Activated CD4-positive, alpha-beta T cell treated with anti-CD3 and anti-CD28 coated beads, Interleukin-2, Interleukin-4, amounts not matched to agents 100 ng/mL and 50 ng/mL, durations not matched to agents 16 hours and 8 hours (primary cell): Measurements from ENCODE around the gene MMP17.
"Not testable (repeated sequence)": the region's sequence is repeated elsewhere in the genome, so short reads cannot be mapped to it uniquely, and the experiment has no call there.

Experiments
- DNase-seq: peaks from one replicate; pipeline ENCODE4 v3.0.0-alpha.2; 2020; ENCODE audit warnings: low spot score

Gene MMP17

DNA sequence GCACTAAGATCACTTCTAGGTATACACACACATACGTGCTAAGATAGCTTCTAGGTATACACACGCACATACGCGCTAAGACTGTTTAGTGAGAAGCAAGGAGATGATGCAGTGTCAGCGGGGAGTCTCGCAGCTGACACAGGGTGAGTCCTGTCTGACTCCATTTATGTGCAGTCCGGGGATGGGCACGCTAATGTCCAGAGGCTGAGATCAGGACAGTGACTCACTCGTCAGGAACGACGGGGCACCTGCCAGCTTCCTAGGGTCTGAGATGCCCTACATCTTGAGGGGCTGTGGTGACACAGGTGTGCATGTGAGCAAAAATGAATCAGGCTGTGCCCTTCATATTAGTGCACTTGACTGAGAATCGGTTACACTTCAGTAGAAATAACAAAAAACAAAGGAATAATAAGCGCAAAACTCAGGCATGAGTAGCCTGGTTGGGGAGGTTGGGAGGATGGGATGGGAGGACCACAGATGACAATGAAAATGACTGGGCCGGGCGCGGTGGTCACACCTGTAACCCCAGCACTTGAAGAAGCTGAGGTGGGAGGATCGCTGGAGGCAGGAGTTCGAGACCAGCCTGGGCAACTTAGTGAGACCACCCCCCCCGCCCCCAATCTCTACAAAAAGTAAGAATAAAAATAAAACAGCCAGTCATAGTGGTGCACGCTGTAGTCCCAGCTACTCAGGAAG is 37.1 kb downstream of the MMP17 start:
- DNase-seq = no peak

DNA sequence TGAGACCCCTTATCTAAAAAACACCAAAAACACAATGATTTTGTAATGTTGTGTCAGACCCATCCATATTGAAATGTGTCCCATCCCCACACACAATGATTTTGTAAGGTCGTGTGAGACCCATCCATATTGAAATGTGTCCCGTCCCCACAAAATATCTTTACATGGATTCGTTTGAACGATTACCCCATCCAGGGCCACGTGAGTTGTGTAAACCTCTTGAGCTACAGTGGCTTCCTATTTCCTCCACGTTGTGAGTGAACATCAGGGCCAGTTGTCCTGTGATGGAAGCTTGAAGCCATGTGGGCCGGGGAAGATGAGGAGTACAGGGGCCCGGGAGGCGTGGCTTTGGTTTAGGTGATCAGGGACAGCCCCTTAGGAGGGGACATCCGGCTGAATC is 39.3 kb downstream of the MMP17 start:
- no peak for DNase-seq

DNA sequence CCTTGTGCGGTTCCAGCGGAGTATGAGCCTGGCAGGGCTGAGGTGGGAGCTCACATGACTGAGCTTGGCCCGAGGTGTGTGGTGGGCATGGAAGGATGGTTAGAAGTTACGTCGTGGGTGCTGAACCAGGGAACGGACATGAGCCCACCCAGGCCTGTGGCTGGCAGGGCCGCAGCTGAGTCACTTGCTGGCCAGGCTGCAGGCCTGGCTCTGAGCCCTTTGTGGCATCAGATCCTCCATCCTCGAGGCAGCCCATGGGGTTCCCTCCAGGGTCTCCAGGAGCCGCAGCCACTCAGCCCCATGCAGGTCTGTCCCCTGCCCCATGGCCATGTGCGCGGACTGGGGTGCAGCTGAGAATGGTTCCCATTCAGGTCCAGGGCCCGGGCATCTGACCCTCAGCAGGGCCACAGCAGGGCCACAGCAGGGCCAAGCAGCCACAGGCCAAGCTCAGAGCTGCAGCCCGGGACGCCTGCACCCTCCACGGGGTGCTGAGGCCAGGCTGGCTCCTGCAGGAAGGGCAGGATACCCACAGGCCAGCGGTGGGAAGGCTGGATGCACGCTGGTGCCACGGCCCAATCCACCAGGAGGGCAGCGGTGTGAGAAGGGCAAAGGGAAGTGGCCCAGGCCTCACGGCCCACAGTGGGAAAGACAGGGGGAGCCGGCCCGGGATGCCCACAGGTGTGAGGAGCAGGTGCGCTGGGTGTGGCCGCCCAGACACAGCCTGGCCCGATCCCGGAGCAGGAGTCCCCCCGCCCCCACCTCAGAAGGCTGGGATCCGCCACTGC is 39.9 kb downstream of the MMP17 start:
- DNase-seq = no peak

- no peak for DNase-seq
These were observed 41.8 kb downstream of the MMP17 start for GRCh38 chr12:131869871-131870418.

GRCh38 chr12:131871677-131872076 is 43.5 kb downstream of the MMP17 start:
- no peak for DNase-seq

- DNase-seq = no peak
These were observed 44.2 kb downstream of the MMP17 start for GRCh38 chr12:131872154-131873051.

DNA sequence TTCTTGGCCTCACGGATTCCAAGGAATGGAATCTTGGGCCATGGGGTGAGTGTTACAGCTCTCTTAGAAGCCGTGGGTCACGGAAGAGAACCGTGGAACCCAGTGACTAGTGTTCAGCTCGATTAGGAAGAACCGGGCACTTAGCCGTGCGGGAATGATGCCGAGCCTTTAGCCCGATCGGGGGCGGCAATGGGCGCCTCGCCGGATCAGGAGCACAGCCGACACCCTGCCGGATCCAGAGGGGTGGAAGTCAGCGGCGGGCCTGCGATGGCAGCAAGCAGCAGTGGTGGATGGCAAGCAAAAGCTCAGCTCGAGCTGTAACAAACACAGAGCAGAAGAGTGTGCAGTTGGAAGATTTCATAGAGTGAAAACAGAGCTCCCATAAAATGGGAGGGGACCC is 45.1 kb downstream of the MMP17 start:
- DNase-seq = no peak

- not testable (repeated sequence) for DNase-seq
These were observed 46.8 kb downstream of the MMP17 start for GRCh38 chr12:131874972-131875371.

- not testable (repeated sequence) for DNase-seq
These were observed 49.0 kb downstream of the MMP17 start for GRCh38 chr12:131877216-131877615.

DNA sequence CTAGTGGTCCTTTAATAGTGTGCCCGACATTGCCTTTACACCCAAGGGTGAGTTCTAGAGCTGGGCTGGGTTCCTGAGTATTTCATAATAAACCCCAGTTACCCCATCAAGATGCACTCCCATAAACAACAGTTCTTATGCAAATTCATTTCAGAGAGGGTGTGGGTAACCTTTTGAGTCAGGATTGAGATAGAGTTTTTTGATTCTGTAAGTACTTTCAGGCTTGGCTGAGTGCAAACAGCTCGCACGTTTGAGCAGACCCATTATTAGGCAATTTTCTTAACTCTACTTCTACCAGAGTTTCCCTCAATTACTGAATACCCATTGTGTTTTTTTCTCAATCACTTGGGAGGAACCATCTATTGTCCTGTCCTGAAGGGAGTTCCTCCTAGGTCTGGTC is 50.2 kb downstream of the MMP17 start:
- DNase-seq = not testable (repeated sequence)

DNA sequence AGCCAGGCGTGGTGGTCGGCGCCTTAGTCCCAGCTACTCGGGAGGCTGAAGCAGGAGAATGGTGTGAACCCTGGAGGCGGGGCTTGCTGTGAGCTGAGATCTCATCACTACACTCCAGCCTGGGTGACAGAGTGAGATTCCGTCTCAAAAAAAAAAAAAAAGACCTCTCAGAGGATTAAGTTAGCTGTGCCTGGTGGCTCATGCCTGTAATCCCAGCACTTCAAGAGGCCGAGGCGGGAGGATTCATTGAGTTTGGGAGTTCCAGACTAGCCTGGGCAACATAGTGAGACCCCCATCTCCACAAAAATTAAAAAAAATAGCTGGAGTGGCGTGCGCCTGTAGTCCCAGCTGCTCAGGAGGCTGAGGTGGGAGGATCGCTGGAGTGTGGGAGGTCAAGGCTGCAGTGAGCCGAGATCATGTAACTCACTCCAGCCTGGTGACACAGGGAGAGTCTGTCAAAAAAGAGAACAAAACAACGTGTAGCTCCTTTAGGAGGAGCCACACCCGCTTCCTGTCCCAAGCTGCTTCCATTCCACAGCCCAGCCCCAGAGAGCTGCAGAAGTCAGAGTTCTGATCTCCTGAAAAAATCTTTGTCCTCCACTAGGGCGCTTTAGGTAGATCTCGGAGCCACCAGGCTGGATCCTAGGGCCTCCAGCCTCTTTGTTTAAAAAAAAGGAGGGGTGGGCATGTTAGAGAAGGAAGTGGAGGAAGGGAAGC is 54.8 kb downstream of the MMP17 start:
- no peak for DNase-seq

GRCh38 chr12:131883521-131883900 is 55.3 kb downstream of the MMP17 start:
- no peak for DNase-seq

GRCh38 chr12:131885076-131885475 is 56.9 kb downstream of the MMP17 start:
- DNase-seq = not testable (repeated sequence)

- DNase-seq = no peak
These were observed 57.4 kb downstream of the MMP17 start for GRCh38 chr12:131885543-131886057.

DNA sequence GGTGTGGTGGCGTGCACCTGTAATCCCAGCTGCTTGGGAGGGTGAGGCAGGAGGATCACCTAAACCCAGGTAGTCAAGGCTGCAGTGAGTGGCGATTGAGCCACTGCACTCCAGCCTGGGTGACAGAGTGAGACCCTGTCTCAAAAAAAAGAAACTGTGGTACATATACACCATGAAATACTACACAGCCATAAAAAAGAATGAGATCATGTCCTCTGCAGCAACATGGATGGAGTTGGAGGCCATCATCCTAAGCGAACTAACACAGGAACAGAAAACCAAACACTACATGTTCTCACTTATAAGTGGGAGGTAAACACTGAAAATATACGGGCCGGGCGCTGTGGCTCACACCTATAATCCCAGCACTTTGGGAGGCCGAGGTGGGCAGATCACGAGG is 63.5 kb downstream of the MMP17 start:
- DNase-seq = not testable (repeated sequence)

DNA sequence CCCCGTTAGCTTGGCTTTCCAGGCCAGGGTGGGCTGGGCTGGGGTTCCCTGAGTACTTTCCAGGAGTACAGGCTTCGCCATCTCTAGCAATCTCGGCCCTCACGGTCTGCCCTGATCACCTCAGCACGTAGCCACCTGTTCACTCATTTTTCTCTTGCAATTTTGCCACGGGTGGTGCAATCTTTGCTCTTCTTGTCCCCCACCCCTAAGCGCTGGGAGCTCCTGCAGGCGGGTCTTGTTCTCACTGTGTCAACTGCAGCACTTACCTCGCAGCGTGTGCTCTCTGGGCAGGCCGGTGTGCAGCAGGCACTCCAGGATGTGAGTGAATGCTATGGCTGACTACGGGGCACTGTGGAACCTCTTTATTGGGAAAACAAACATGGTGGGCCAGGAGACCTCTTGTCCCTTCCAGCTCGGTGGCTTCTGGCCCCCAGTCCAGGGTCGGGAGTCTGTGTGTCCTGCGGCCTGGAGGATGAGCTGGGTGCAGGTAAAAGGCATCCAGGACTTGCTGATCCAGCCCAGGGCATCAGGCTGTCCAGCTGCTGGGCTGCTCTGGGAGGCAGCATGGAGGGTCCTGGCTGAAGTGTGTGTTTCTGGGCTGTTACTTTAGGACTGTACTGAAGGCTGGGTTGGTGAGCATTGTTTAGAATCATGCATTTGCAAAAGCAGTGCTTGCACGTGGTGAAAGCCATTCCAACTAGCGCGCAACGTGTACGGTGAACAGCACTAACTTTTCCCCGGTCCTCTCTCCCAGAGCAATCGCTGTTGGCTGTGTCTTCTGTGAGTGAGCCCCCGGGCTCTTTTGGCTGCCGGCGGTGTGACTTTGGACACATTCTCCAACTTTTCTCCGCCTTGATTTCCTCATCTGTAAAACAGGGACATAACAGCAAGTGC is 64.8 kb downstream of the MMP17 start:
- no peak for DNase-seq

GRCh38 chr12:131893605-131894312 is 65.6 kb downstream of the MMP17 start:
- no peak for DNase-seq

DNA sequence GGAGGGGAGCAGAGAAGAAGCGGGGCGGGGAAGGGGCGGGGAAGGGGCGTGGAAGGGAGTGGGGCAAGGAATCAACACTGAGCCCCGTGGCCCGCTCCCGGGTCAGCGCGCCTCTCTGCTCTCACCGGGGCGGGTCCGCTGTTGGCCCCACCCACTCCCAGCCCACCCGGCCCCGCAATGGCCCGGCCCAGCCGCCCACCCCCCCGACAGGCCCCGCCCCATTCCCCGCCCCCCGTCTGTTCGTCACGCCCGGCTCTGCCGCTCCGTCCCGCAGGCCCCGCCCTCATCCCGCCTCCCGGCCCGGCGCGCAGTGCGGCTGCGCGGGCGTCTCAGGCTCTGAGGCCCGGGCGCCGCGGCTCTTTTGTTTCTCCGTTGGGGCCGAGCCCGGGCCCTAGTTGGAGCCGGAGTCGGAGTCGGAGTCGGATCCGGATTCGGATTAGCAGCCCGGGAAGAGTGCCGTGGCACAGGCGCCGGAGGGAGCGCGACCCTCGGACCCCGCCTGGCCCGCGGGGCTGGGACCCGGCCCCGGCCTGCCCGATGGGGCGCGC is 66.2 kb downstream of the MMP17 start, which contains the start of gene ULK1:
Gene ULK1, plus strand, starts transcription at position 310 of the 548 bp plus-strand sequence. CDS start 380 bp downstream, outside the sequence.
- peak; percentile 91 for DNase-seq

- no peak for DNase-seq
These were observed 66.9 kb downstream of the MMP17 start for GRCh38 chr12:131894981-131895639.
